Skeletal muscle tissue (tissue), 4 donors: ENCODE data around the gene CDC42EP1. TPM values are rescaled to one million over a fixed set of nuclear protein-coding genes. Genes with fewer than 3 reads are reported as not detected.
"Not testable (repeated sequence)": the region's sequence is repeated elsewhere in the genome, so short reads cannot be mapped to it uniquely, and the experiment has no call there.

ENCODE experiments used
- H3K27ac ChIP-seq: one replicate; pipeline ENCODE4 v1.7.0; 2013; ENCODE audit warnings: mild to moderate bottlenecking, low read depth, low read length, inconsistent platforms
- H3K27me3 ChIP-seq, 3 donors: one replicate each; pipeline ENCODE4 v1.7.0; 2013; ENCODE audit warnings: low read length in 3 of 3; ENCODE audit not compliant: control insufficient read depth in 3 of 3, insufficient read depth in 3 of 3
- H3K36me3 ChIP-seq, 3 donors: one replicate each; pipeline ENCODE4 v1.7.0; 2013; ENCODE audit warnings: low read length in 3 of 3; ENCODE audit not compliant: control insufficient read depth in 3 of 3, insufficient read depth in 3 of 3
- H3K4me1 ChIP-seq, 3 donors: one replicate each; pipeline ENCODE4 v1.7.0; 2013; ENCODE audit warnings: low read length in 3 of 3, mild to moderate bottlenecking in 3 of 3; ENCODE audit not compliant: control insufficient read depth in 3 of 3, insufficient read depth in 3 of 3
- H3K4me3 ChIP-seq, 3 donors: one replicate each; pipeline ENCODE4 v1.7.0; 2013; ENCODE audit warnings: low read length in 3 of 3
- H3K9ac ChIP-seq, 3 donors: one replicate each; pipeline ENCODE4 v1.7.0; 2013; ENCODE audit warnings: low read length in 3 of 3, mild to moderate bottlenecking in 3 of 3, moderate library complexity in 2 of 3, low read depth in 1 of 3
- H3K9me3 ChIP-seq, 3 donors: one replicate each; pipeline ENCODE4 v1.7.0; 2013; ENCODE audit warnings: low read length in 3 of 3; ENCODE audit not compliant: control insufficient read depth in 3 of 3
- total RNA-seq: library from RNA; depleted of rRNA; stranded (reverse); fragments of >200 nt; gene quantifications from one replicate; pipeline ENCODE4 v1.2.3, GENCODE V29; 2014
- donor health status: Osteomylitis.

CDC42EP1 gene
- total RNA-seq, 1 donor from 2014 or later = 6.3 TPM

- Histone ChIP-seq H3K9me3 (no peaks in the 10 kb centered on the region), H3K4me3 (no peak overlapping the region), H3K4me1 (peaks cover 3 to 9% (median 6%) of the 10 kb centered on the region in 3 donors), H3K27ac (no peak overlapping the region), H3K9ac (no peak overlapping the region), H3K27me3 (peaks cover 0 to 3% (median 0%) of the 10 kb centered on the region in 3 donors), H3K36me3 (no peaks in the 10 kb centered on the region)
Observed at GRCh38 chr22:37533995-37534394, 26.3 kb upstream of the CDC42EP1 start.

- no peaks in the 10 kb centered on the region for H3K9me3 ChIP-seq
- peaks cover 0 to 3% (median 0%) of the 10 kb centered on the region in 3 donors for H3K27me3 ChIP-seq
- no peaks in the 10 kb centered on the region for H3K36me3 ChIP-seq
- H3K9ac ChIP-seq = no peak overlapping the region
- H3K4me1 ChIP-seq = peaks cover 3 to 10% (median 7%) of the 10 kb centered on the region in 3 donors
- no peak overlapping the region for H3K4me3 ChIP-seq
- no peak overlapping the region for H3K27ac ChIP-seq
Observed at GRCh38 chr22:37534445-37534844, 25.8 kb upstream of the CDC42EP1 start.

- no peak overlapping the region for H3K27ac ChIP-seq
- no peaks in the 10 kb centered on the region for H3K9me3 ChIP-seq
- peaks cover 0 to under 1% (median 0%) of the 10 kb centered on the region in 3 donors for H3K27me3 ChIP-seq
- no peak overlapping the region for H3K4me3 ChIP-seq
- no peak overlapping the region for H3K9ac ChIP-seq
- no peaks in the 10 kb centered on the region for H3K36me3 ChIP-seq
- H3K4me1 ChIP-seq = peaks cover 3 to 10% (median 7%) of the 10 kb centered on the region in 3 donors
Observed at GRCh38 chr22:37535159-37535558, 25.1 kb upstream of the CDC42EP1 start.

GRCh38 chr22:37538590-37539357 is 21.5 kb upstream of the CDC42EP1 start:
- peak overlapping the region in 1 of 3 donors; percentile 29 for H3K4me3 ChIP-seq
- H3K27ac ChIP-seq = no peak overlapping the region
- peaks cover 0 to 10% (median 4%) of the 10 kb centered on the region in 3 donors for H3K27me3 ChIP-seq
- H3K9ac ChIP-seq = peak overlapping the region in 1 of 3 donors; percentile 45
- H3K36me3 ChIP-seq = no peaks in the 10 kb centered on the region
- H3K4me1 ChIP-seq = peaks cover 3 to 10% (median 7%) of the 10 kb centered on the region in 3 donors
- H3K9me3 ChIP-seq = no peaks in the 10 kb centered on the region

- H3K36me3 ChIP-seq, H3K4me3 ChIP-seq, H3K4me1 ChIP-seq, H3K27ac ChIP-seq, H3K27me3 ChIP-seq, H3K9ac ChIP-seq, H3K9me3 ChIP-seq: not testable (repeated sequence)
Observed at GRCh38 chr22:37539790-37540189, 20.5 kb upstream of the CDC42EP1 start.

GRCh38 chr22:37542416-37542815 is 17.9 kb upstream of the CDC42EP1 start:
- not testable (repeated sequence) for H3K27ac ChIP-seq, H3K9me3 ChIP-seq, H3K9ac ChIP-seq, H3K36me3 ChIP-seq, H3K4me3 ChIP-seq
- peaks cover 0 to 15% (median 4%) of the 10 kb centered on the region in 3 donors for H3K27me3 ChIP-seq
- peaks cover 22 to 30% (median 28%) of the 10 kb centered on the region in 3 donors for H3K4me1 ChIP-seq

GRCh38 chr22:37542959-37543358 is 17.3 kb upstream of the CDC42EP1 start:
- H3K27ac ChIP-seq = no peak overlapping the region
- peaks cover 24 to 34% (median 31%) of the 10 kb centered on the region in 3 donors for H3K4me1 ChIP-seq

GRCh38 chr22:37544955-37545702 is 15.2 kb upstream of the CDC42EP1 start:
- Histone ChIP-seq H3K27ac (peak overlapping the region; percentile 85), H3K4me1 (peaks cover 31 to 40% (median 32%) of the 10 kb centered on the region in 3 donors), H3K36me3 (no peaks in the 10 kb centered on the region), H3K9ac (peak overlapping the region in 2 of 3 donors; percentile 38 to 64), H3K4me3 (peak overlapping the region in 1 of 3 donors; percentile 54), H3K27me3 (peaks cover 0 to 15% (median 3%) of the 10 kb centered on the region in 3 donors), H3K9me3 (no peaks in the 10 kb centered on the region)

More at GRCh38 chr22:37542959-37543358, 17.3 kb upstream of the CDC42EP1 start:
- Histone ChIP-seq H3K9ac (no peak overlapping the region), H3K4me3 (no peak overlapping the region), H3K9me3 (no peaks in the 10 kb centered on the region), H3K27me3 (peaks cover 0 to 15% (median 4%) of the 10 kb centered on the region in 3 donors), H3K36me3 (no peaks in the 10 kb centered on the region)

- H3K27me3 ChIP-seq = peaks cover 0 to 15% (median 0%) of the 10 kb centered on the region in 3 donors
- peak overlapping the region in 1 of 3 donors; percentile 54 for H3K4me3 ChIP-seq
- H3K4me1 ChIP-seq = peaks cover 32 to 40% (median 35%) of the 10 kb centered on the region in 3 donors
- H3K36me3 ChIP-seq = no peaks in the 10 kb centered on the region
- peak overlapping the region; percentile 85 for H3K27ac ChIP-seq
- no peaks in the 10 kb centered on the region for H3K9me3 ChIP-seq
- peak overlapping the region; percentile 38 to 64 (median 43) for H3K9ac ChIP-seq
Observed at GRCh38 chr22:37545703-37546436, 14.4 kb upstream of the CDC42EP1 start.
